HG03469 (cell line): Measurements from ENCODE around the gene PHAF1.
A peak's percentile ranks its signal among the peaks of the same experiment; 100 is the strongest.

Experiments
- ATAC-seq: cut with Tn5 transposase; IDR thresholded peaks from one replicate; pipeline ENCODE4 v1.9.1; 2021; ENCODE audit warnings: mild to moderate bottlenecking, moderate library complexity, moderate number of reproducible peaks; ENCODE audit not compliant: unreplicated experiment

Gene PHAF1

GRCh38 chr16:67191995-67192681 is 82.4 kb downstream of the PHAF1 start, which contains the start of gene E2F4:
Gene E2F4 (plus strand): TSS chr16:67192155. CDS start chr16:67192228, 73 bp downstream.
- peak; percentile 66 for ATAC-seq

DNA sequence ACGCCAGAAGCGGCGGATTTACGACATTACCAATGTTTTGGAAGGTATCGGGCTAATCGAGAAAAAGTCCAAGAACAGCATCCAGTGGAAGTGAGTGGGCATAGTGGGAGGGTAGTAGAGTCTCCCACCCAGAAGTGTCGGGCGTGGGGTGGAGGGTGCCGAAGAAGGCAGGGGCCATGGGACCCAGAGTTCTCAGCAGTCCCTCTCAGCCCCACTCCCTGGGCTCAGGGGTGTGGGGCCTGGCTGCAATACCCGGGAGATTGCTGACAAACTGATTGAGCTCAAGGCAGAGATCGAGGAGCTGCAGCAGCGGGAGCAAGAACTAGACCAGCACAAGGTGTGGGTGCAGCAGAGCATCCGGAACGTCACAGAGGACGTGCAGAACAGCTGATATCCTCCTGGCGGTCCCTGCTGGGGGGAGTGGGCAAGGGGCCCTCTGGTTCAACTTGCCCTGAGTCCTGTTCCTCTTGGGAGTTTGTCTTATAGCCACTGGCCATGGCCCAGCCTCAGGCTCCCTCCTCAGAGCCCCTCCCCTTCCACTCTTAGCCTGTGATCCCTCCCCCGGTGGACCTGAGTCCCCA is 83.1 kb downstream of the PHAF1 start:
- ATAC-seq = no peak

DNA sequence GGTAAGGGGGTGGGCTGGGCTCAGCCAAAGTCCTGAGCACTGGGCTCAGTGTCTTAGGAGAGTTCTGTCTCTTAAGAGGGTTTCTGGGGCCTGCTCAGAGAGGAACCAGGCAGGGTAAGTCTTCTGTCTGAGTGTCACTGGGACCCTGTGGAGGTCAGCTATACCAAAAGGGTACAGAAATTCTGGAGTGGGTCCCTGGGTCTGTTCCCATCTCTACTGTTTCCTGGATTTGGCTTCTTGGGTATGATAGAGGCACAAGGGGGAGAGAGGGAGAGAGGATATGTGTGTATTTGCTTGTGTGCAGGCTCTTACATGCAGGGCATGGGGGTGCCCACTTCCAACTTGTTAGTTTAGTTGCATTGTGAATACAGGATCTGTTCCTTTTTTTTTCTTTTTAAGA is 83.8 kb downstream of the PHAF1 start:
- no peak for ATAC-seq

DNA sequence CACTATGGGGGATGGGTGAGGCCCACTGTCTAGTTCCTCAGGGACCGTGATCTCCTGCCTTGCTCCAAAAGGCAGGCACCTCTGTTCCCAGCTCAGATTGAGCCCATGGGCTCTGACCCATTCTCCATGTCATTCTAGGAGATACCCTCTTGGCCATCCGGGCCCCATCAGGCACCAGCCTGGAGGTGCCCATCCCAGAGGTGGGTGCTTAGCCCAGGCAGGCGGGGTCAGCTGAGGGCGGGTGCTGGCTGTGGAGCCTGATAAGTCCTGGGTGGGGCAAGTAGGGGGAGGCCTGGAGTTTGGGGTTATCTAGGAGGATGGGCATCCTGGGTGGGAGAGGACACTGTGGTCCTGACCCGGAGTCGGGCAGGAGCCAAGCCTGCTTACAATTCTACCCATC is 84.5 kb downstream of the PHAF1 start:
- ATAC-seq = no peak

- ATAC-seq = no peak
These were observed 85.9 kb downstream of the PHAF1 start for GRCh38 chr16:67195676-67196075.

DNA sequence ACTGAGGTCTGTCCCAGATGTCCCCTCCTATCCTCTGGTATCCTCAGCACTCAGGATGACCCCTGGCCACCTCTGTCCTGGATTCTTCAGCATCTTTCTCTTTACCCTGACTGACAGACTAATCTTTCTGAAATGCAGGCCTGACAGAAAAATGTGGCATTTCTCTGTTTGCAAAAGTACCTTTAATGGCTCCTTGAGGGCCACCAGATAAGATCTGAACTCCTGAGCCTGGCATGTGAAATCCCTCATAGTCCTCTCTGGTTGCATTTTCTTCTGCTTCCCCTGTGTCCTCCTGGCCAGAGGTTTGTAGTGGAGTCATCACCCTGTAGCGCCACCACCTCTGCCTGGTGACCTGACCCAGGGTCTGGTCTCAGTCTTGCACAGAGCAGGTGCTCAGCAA is 87.1 kb downstream of the PHAF1 start:
- ATAC-seq = no peak

DNA sequence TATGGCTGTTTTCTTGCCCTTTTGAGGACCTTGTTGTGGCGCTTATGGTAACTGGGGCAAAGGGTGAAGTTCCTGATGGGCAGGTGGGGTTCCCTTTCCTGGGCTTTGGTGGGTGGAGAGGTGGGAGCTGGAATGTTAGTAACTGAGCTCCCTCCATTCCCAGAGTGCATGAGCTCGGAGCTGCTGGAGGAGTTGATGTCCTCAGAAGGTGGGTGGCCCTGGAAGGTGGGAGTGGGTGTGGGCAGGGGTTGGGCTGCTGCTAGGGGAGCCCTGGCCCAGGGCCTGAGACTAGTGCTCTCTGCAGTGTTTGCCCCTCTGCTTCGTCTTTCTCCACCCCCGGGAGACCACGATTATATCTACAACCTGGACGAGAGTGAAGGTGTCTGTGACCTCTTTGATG is 88.0 kb downstream of the PHAF1 start:
- no peak for ATAC-seq
